Dermis blood vessel endothelial cell (primary cell): ENCODE measurements around the gene PON2. TPM values are rescaled to one million over a fixed set of nuclear protein-coding genes. Genes with fewer than 3 reads are reported as not detected.
A peak's percentile ranks its signal among the peaks of the same experiment; 100 is the strongest.

Source experiments
- DNase-seq: peaks from one replicate; pipeline ENCODE4 v3.0.0; 2010
- total RNA-seq: library from RNA; depleted of rRNA; stranded (reverse); fragments of >200 nt; gene quantifications from 2 replicates; pipeline ENCODE4 v1.2.3, GENCODE V29; 2014

Gene PON2
- total RNA-seq, 1 donor from 2014 or later: 203 TPM

DNA sequence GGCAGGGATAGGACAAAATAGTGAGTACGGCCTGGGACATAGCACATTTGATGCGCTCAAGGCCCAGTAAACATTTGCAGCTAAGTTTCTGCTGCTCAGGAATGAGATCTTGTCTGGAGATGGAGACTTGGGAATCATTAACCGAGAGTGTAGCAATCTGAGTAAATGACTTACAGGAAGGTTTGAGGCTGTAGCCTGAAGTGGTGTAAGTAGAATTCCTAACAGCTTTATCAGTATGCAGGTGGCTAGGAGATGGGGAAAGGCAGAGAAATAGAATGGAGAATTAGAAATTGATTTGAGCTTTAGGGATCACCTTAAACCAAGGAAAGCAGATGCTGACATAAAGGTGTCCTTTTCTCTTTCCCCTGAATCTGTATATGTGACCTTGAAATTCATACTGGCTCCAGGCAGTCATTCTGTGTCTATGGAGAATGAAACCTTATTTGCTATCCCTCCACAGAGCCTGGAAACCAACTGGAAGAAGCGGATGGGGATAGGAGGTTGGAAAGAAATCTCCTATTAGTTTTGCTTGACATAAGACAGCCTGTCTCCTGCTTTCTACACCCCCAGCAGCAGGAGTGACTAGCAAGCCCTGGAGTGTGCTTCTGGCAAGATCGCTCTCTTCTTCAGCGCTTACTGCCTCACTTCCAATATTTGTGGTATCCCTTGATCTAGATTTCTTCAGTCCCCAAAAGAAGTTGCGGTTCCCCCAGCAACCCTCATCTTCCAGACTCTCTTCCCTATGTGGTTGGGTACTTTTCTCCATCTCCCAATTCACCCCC lies 6.4 kb upstream of the PON2 start:
- no peak for DNase-seq

DNA sequence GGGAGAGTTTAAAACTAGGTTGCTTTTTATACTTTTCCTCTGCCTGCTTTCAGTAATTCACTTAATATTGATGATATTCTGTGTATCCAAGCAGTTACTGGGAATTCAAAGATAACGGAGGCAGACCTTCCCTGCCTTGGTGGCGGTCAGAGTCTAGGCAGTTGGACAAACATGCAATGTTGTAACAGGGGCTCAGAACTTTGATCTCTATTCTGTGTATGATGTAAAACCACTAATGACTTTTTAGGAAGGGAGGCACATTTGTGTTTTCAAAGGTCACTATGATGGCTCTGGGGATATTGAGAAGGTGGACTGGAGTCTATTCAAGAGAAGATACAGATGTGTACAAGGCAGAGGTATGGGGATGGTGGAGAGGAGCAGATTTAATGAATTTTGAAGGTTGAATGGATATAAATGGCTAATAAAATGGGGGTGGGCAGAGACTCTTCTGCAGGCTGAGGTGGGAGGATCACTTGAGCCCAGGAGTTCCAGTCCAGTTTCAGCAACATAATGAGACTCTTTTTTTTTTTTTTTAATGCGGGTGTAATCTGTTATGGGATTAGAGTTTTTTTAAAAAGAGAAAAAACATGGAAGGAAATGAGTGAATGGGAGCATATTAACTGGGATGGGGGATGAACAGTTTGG lies 5.7 kb upstream of the PON2 start:
- no peak for DNase-seq

- peak; percentile 12 for DNase-seq
These were observed 1.6 kb upstream of the PON2 start for GRCh38 chr7:95436407-95436806.

DNA sequence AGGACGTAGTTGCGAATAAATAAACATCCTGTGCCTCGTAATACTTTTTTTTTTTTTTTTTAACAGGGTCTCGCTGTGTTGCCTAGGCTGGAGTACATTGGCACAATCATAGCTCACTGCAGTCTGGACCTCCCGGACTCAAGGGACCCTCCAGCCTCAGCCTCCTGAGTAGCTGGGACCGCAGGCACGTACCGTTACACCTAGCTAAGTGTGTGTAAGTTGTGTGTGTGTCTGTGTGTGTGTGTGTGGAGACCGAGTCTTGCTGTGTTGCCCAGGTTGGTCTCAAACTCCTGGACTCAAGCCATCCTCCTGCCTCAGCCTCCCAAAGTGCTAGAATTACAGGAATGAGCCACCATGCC lies 573 bp upstream of the PON2 start:
- DNase-seq: no peak

DNA sequence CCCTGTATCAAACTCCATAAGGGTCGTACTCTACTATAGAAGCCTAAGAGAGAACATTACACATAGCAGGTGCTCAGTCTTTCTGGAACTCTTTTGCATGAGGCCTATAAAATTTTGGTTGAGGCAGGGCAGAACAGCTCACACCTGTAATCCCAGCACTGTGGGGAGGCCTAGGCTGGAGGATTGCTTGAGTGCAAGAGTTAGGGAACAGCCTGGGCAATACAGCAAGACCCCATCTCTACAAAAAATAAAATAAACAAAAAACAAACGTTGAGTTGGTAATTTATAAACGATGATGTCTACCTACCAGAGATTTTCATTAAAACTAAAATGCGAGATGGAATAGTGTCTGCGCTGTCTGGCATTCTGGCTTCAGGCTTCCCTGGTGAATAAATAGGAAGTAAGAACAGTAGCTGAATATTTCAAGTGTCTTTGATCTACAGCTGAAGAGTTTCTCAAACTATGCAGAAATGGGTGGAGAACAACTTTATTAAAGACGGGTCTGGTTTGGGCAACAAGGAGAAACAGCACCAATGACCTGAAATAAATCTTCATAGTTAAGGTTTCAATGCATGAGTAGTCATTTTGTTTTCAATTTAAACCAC lies 774 bp downstream of the PON2 start:
- DNase-seq: no peak

DNA sequence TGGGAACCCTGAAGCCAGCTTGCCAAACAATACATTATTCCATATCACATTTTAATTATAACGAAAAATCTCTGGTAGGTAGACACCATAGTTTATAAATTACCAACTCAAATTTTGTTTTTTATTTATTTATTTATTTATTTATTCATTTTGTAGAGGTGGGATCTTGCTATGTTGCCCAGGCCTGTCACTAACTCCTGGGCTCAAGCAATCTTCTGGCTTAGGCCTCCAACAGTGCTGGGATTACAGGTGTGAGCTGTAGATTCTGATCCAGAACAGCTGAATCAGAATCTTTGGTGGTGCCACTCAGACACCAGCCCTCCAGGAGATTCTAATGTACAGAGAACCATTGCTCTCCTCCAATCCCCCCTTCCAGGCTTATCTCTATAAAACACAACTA lies 1.7 kb downstream of the PON2 start:
- no peak for DNase-seq

DNA sequence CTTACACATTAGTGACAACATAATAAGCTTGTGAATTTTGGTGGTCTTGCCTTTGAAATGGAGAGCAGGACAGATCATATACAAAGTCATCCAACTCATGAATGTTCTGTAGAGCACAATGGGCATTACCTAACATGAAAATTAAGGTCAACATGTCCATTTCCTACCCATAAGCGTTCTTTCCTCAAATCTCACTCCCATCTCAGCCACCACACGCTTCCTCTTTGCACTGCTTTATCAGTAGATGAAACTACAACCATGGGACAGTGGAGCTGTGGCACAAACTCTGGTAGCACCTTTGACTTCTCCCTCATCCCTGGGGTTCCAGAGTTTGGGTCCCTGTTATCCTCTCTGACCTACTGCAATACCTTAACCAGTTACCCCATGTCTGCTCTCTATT lies 2.2 kb downstream of the PON2 start:
- DNase-seq: no peak

GRCh38 chr7:95430864-95431263 lies 4.0 kb downstream of the PON2 start:
- peak; percentile 25 for DNase-seq

DNA sequence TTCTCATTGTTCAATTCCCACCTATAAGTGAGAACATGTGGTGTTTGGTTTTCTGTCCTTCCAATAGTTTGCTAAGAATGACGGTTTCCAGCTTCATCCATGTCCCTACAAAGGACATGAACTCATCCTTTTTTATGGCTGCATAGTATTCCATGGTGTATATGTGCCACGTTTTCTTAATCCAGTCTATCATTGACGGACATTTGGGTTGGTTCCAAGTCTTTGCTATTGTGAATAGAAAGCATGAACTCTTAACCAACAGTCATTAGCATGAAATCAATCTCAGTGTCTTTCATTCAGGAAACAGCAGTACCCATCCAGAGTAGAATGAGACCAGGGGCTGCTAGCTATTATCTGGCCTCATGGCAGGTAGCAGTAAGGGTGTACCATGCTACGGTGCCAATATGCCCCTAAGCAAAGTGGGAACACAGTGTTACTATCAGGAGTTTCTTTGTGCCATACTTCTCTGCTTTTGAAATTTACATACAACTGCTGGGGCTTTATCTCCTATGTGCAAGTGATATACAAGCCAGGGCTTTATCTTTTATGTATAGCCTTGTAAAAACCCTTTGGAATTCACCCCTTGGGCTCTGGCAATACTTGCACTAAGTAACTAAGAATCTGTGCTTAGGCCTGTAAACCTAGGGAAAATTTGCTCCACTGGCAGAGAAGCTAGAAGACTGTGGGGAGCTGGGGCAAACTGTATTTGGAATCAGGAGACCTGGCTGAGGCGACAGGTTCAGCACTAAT lies 5.4 kb downstream of the PON2 start:
- no peak for DNase-seq

- DNase-seq: no peak
These were observed 6.8 kb downstream of the PON2 start for GRCh38 chr7:95427914-95428516.

GRCh38 chr7:95427166-95427565 lies 7.7 kb downstream of the PON2 start:
- no peak for DNase-seq

DNA sequence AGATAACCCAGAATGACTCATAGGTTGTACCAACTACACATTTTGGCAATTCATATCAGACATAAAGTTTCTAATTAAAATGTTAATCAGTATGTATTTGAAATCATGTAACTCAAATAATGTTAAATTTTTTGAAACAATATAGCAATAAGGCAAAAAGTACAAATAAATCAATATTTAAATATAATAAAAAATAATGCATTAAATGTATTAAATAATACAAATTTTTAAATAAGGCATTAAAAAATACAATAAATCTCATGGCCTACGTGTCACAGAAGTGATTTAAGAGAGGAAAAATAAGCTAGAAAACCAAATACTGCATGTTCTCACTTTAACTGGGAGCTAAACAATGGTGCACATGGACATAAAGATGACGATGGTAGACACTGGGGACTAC lies 9.1 kb downstream of the PON2 start:
- DNase-seq: no peak

DNA sequence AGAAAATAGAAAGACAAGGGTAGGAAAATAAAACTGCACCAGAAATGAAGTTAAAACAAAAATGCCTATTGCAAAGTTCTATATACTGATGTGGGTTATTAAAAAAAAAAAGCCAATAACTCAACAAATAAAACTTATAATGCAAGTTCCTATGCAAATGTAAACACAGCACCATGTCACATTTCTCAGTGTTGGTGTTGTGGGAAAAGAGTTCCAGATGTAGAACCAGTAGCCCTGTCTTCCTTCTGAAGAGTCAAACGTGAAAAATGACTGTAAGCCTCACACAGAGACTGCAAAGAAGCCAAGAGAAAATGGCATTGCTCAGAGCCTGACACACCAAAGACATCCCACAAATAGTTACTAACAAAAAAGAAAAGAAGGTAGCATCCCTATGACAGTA lies 10.1 kb downstream of the PON2 start:
- no peak for DNase-seq

DNA sequence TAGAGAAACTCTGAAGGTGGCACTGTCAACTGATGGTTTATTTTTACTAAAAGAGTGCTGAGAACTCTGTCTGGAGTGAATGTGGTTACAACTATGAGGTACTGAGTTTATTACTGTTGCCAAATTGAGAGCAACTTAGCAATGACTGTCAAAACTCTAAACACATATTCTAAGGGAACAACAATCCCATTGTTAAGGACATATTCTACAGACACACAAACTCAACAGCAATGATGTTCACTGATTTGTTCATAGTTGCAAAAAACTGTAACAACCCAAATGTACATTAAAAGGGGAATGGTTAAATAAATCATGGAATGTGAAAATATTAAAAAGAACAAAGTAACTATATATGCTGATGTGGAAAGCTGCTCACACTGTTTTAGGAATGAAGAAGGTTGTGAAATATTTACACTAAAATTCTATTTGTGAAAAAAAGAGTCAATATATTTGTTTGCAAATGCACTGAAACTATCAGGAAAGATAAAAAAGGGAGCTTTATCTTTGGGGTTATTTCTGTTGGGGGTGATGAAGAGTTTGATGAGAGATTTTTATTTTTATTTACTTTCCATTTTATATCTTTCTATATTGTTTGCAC lies 12.9 kb downstream of the PON2 start:
- no peak for DNase-seq

DNA sequence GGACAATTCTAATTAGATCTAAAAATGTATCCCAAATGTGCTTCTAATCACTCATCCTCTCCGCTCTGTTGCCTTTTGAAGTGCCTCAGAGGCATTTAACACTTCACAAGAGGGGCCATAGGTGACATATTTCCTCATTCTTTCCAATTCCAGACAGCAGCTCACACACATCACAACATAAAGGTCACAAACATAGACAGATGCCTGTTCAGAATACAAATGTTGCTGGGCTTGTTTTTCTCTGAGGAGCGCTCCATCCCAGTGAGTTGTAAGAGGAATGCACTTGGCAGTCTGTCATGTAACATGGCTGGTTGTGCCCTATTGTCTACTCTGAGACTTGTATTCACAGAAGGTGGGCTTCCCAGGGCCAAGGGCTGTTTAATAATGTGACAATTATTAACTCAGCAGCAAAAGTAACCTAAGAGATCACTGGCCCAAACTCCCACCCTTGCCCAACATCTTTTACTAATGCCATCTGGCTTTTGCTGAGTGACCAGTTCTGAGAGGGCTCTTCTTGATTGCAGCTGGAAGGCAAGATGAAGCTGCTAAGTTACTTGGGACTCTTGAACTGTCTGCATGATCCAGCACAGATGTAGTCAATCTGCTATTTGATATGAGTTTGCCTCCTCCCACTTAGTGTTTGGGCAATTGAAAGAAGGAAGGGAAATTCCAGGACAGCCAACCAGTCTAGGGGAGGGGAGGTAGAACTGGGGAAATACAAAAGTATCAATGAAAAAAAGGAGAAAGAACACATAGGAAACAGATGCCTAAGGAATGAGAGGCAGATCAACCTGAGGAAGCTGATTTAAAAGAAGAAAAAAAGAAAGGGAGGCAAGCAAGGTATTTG lies 13.6 kb downstream of the PON2 start:
- DNase-seq: no peak

DNA sequence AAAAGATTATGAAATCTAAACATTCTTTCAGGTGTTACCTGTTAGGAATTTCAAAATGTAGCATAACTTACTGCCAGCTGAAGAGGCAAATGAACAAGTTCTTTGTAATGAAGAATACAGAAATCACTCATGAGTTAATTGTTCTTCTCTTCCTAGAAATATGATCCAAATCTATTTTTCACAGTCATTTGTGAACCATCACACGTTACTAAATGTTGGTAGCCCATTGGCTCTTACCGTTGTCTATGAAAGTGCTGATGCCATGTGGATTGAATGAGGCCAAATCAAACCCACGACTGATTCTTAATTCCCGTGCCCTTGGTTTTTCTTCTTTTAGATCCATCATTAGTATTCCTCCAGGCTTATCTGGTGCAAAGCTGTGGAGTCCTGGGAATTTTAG lies 22.8 kb downstream of the PON2 start:
- DNase-seq: no peak

DNA sequence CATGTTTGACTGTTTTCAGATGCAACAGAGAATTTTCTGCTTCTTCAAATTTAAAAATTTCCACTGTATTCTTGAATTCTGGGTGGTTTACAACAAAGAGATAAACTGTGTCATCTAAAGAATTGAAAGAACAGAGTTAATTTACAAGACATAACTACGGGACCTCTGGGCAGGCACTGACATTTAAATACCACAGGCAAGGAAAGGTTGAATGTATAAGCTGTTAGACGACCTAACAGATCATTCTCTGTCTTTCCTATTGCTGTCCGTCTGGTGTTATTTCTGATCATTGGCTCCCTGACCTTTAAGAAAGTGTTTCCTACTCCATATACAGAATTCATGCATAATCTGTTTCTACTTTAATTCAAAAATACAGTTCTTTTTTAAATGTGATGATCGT lies 23.2 kb downstream of the PON2 start:
- DNase-seq: no peak

- no peak for DNase-seq
These were observed 23.8 kb downstream of the PON2 start for GRCh38 chr7:95411036-95411435.

- DNase-seq: no peak
These were observed 27.1 kb downstream of the PON2 start for GRCh38 chr7:95407751-95408150.

GRCh38 chr7:95405800-95406199 lies 29.0 kb downstream of the PON2 start:
- DNase-seq: no peak

DNA sequence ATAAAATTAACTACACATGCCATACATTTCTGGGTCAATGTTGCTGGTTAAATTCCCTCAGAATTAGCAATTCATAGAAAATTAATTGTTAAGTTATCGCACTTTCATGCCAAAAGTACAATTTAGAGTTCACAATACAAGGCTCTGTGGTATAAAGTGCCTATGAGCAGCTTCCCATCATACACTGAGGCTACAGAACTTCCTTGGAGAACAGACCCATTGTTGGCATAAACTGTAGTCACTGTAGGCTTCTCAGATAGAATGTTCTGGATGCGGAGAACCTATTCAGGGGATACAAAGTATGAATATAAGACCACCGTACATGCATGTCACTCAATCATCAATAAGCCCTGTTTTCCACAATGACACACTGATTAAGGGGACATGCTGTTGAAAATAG lies 29.6 kb downstream of the PON2 start:
- DNase-seq: no peak
